ENCODE data around the gene VIT.

VIT gene

DNA sequence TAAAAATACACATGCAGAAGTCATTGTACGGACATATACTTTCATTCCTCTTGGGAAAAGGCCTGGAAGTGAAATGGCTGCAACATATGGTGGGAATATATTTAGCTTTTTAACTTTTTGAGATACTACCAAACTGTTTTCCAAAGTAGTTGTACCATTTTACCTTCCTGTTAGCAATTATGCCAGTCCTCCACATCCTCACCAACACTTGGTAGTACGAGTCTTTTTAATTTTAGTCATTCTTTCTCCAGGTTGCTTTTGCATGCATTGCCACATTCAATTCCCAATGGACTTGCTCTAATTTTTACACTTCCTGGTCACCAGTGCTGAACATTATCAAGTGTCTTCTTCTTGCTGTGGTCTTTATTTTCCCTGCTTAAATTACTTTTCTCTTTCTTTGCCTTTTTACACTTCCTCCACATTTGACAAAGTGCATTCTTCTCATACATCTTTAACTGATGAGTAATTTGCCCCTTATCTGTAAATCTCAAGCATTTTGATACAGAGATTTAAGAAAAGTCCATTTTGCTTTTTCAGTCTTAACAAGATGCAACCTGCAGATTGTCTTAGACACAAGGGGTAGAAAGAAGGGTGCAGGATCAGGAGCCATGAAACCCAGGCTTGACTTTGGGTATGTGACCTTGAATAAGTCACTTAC lies 14.5 kb downstream of the VIT start:
- Histone ChIP-seq H3K36me3 (ENCODE audit: control insufficient read depth in 2 of 2, insufficient read depth in 2 of 2, low read length in 2 of 2) (no peaks in the 10 kb centered on the region), H3K4me3 (ENCODE audit: low read length in 2 of 2) (no peak overlapping the region), H3K27ac (ENCODE audit: low read length) (no peak overlapping the region), H3K27me3 (ENCODE audit: control insufficient read depth in 1 of 2, insufficient read depth in 2 of 2, low read length in 2 of 2) (peaks cover 0 to 2% of the 10 kb centered on the region in 2 donors), H3K9ac (ENCODE audit: low read length in 2 of 2) (no peak overlapping the region), H3K4me1 (ENCODE audit: control insufficient read depth, insufficient read depth, low read length) (peaks cover 3% of the 10 kb centered on the region), H3K9me3 (ENCODE audit: control insufficient read depth in 2 of 2, low read length in 2 of 2) (peaks cover 4 to 7% of the 10 kb centered on the region in 2 donors)

DNA sequence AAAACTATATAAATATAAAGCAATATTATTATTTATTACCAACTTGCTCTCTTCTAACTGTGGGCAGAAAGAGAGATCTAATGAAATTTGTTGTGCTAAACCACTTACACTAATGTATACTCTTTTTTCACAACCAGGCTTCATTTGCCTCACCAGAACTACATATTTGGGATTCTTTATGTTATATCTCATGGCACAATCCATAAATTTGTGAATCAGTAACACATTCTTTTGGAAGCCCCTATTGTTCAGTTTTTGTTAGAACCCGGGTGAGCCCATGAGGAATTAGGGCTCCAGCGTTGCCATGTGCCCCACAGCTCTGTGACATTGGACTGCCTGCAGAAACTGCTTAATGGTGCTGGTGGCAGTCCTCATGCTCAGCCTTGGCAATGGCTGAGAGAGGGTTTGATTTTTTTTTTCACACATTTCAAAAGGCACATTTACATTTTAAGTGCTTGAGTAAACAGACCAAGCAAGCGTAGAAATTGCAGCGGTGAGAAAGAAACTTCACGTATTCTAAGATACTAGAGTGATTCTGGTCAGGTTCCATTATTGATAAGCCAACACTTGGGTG lies 15.3 kb downstream of the VIT start:
- H3K27ac ChIP-seq (ENCODE audit: low read length): no peak overlapping the region
- H3K9me3 ChIP-seq (ENCODE audit: control insufficient read depth in 2 of 2, low read length in 2 of 2): peaks cover 4 to 7% of the 10 kb centered on the region in 2 donors
- peaks cover 3% of the 10 kb centered on the region for H3K4me1 ChIP-seq (ENCODE audit: control insufficient read depth, insufficient read depth, low read length)
- no peak overlapping the region for H3K9ac ChIP-seq (ENCODE audit: low read length in 2 of 2)
- H3K36me3 ChIP-seq (ENCODE audit: control insufficient read depth in 2 of 2, insufficient read depth in 2 of 2, low read length in 2 of 2): no peaks in the 10 kb centered on the region
- peaks cover 0 to 2% of the 10 kb centered on the region in 2 donors for H3K27me3 ChIP-seq (ENCODE audit: control insufficient read depth in 1 of 2, insufficient read depth in 2 of 2, low read length in 2 of 2)
- no peak overlapping the region for H3K4me3 ChIP-seq (ENCODE audit: low read length in 2 of 2)

DNA sequence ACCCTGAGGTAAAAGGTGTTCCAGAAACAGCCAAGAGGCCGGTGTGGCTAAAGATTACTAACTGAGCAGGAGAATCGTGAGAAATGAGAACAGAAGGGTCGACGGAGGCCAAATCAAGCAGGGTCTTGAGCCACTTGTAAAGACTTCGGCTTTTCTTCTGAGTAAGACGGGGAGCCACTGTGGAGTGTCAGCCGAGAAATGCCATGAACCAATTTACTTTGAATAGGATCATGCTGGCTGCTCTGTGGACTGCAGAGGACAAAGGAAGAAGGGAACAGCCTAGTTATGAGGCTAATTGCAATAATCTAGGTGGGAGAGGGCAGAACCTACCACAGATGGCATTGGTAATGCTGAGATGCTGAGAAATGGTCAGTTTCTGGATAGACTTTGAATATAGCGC lies 16.8 kb downstream of the VIT start:
- no peaks in the 10 kb centered on the region for H3K4me1 ChIP-seq (ENCODE audit: control insufficient read depth, insufficient read depth, low read length)
- no peaks in the 10 kb centered on the region for H3K36me3 ChIP-seq (ENCODE audit: control insufficient read depth in 2 of 2, insufficient read depth in 2 of 2, low read length in 2 of 2)
- H3K4me3 ChIP-seq (ENCODE audit: low read length in 2 of 2): no peak overlapping the region
- peaks cover 0 to 2% of the 10 kb centered on the region in 2 donors for H3K27me3 ChIP-seq (ENCODE audit: control insufficient read depth in 1 of 2, insufficient read depth in 2 of 2, low read length in 2 of 2)
- H3K9me3 ChIP-seq (ENCODE audit: control insufficient read depth in 2 of 2, low read length in 2 of 2): peaks cover 4 to 7% of the 10 kb centered on the region in 2 donors
- no peak overlapping the region for H3K9ac ChIP-seq (ENCODE audit: low read length in 2 of 2)
- H3K27ac ChIP-seq (ENCODE audit: low read length): no peak overlapping the region

DNA sequence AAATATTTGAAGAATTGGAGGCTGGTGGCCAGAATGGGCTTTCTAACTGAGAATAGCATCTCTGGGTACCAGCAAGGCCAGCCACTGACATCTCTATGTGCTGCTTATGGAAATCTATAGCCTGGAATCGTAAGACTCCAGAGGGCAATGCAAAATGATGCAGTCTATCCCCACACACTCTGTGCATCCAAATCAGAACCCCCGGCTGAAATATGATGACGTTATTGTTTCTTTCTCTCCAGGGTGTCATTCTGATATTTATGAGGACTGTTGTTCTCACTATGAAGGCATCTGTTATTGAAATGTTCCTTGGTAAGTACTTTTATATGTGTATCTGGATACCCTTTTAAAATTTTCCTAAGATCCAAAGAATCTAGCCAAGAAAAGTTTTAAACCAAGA lies 19.6 kb downstream of the VIT start:
- H3K4me1 ChIP-seq (ENCODE audit: control insufficient read depth, insufficient read depth, low read length): no peaks in the 10 kb centered on the region
- H3K27ac ChIP-seq (ENCODE audit: low read length): no peak overlapping the region
- H3K9ac ChIP-seq (ENCODE audit: low read length in 2 of 2): no peak overlapping the region
- H3K9me3 ChIP-seq (ENCODE audit: control insufficient read depth in 2 of 2, low read length in 2 of 2): peaks cover under 1 to 4% of the 10 kb centered on the region in 2 donors
- H3K4me3 ChIP-seq (ENCODE audit: low read length in 2 of 2): no peak overlapping the region
- no peaks in the 10 kb centered on the region for H3K36me3 ChIP-seq (ENCODE audit: control insufficient read depth in 2 of 2, insufficient read depth in 2 of 2, low read length in 2 of 2)
- no peaks in the 10 kb centered on the region for H3K27me3 ChIP-seq (ENCODE audit: control insufficient read depth in 1 of 2, insufficient read depth in 2 of 2, low read length in 2 of 2)

DNA sequence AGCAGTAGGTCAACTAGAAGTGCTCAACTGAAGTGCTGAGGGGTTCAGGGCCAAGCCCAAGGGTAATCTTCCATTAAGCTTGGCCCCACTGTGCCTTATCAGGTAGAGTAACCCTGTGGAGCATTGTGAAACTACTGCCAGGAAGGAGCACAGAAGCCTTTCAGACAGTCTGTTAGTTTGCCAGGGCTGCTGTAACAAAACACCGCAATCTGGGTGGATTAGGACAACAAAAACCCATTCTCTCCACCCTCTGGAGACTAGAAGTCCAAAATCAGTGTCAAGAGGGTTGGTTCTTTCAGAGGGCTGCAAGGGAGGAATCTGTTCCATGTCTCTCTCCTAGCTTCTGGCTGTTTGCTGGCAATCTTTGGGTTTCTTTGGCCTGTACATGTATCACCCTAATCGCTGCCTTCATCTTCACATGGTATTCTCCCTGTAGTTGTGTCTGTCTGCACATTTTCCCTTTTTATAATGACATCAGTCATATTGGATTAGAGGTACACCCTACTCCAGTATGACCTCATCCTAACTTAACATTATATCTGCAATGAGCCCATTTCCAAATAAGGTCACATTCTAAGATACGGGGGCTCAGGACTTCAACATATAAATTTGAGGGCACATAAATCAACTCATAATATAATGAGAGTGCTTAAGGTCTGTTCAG lies 21.2 kb downstream of the VIT start:
- no peaks in the 10 kb centered on the region for H3K27me3 ChIP-seq (ENCODE audit: control insufficient read depth in 1 of 2, insufficient read depth in 2 of 2, low read length in 2 of 2)
- no peaks in the 10 kb centered on the region for H3K4me1 ChIP-seq (ENCODE audit: control insufficient read depth, insufficient read depth, low read length)
- no peaks in the 10 kb centered on the region for H3K36me3 ChIP-seq (ENCODE audit: control insufficient read depth in 2 of 2, insufficient read depth in 2 of 2, low read length in 2 of 2)
- no peak overlapping the region for H3K4me3 ChIP-seq (ENCODE audit: low read length in 2 of 2)
- H3K27ac ChIP-seq (ENCODE audit: low read length): no peak overlapping the region
- no peak overlapping the region for H3K9ac ChIP-seq (ENCODE audit: low read length in 2 of 2)
- peaks cover 0 to 4% of the 10 kb centered on the region in 2 donors for H3K9me3 ChIP-seq (ENCODE audit: control insufficient read depth in 2 of 2, low read length in 2 of 2)

DNA sequence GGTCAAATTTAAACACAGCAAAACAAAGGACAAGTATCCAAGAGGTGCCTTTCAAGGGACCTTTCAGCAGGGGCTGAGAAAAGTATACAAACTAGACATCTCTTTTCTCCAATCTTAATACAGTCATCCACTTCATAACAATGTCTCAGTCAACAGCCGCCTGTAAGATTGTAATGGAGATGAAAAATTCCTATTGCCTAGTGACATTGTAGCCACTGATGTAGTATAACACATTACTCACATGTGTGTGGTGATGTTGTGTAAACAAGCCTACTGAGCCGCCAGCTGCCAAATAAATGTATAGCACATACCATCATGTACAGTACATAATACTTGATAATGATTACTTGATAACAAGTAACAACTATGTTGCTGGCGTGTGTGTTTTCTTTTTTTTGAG lies 31.0 kb downstream of the VIT start:
- Histone ChIP-seq H3K9me3 (ENCODE audit: control insufficient read depth in 2 of 2, low read length in 2 of 2) (peaks cover 3 to 4% of the 10 kb centered on the region in 2 donors), H3K27me3 (ENCODE audit: control insufficient read depth in 1 of 2, insufficient read depth in 2 of 2, low read length in 2 of 2) (no peaks in the 10 kb centered on the region), H3K9ac (ENCODE audit: low read length in 2 of 2) (no peak overlapping the region), H3K4me1 (ENCODE audit: control insufficient read depth, insufficient read depth, low read length) (no peaks in the 10 kb centered on the region), H3K4me3 (ENCODE audit: low read length in 2 of 2) (no peak overlapping the region), H3K36me3 (ENCODE audit: control insufficient read depth in 2 of 2, insufficient read depth in 2 of 2, low read length in 2 of 2) (no peaks in the 10 kb centered on the region), H3K27ac (ENCODE audit: low read length) (no peak overlapping the region)

DNA sequence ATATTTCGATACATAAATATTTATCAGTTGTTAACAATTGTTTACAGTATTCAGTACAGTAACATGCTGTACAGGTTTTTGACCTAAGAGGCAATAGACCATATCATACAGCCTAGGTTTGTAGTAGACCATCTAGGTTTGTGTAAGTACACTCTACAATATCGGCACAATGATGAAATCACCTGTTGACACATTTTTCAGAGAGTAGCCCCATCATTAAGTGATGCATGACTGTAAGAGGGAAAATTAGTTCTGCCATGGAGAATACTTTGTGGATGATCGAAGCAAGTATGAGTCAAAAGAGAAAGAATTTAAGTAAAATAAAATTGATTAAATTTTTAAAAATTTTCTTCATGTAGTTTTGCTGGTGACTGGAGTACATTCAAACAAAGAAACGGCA lies 32.6 kb downstream of the VIT start:
- Histone ChIP-seq H3K4me1 (ENCODE audit: control insufficient read depth, insufficient read depth, low read length) (no peaks in the 10 kb centered on the region), H3K4me3 (ENCODE audit: low read length in 2 of 2) (no peak overlapping the region), H3K27ac (ENCODE audit: low read length) (no peak overlapping the region), H3K36me3 (ENCODE audit: control insufficient read depth in 2 of 2, insufficient read depth in 2 of 2, low read length in 2 of 2) (no peaks in the 10 kb centered on the region), H3K27me3 (ENCODE audit: control insufficient read depth in 1 of 2, insufficient read depth in 2 of 2, low read length in 2 of 2) (no peaks in the 10 kb centered on the region), H3K9ac (ENCODE audit: low read length in 2 of 2) (no peak overlapping the region), H3K9me3 (ENCODE audit: control insufficient read depth in 2 of 2, low read length in 2 of 2) (peaks cover 3 to 4% of the 10 kb centered on the region in 2 donors)

DNA sequence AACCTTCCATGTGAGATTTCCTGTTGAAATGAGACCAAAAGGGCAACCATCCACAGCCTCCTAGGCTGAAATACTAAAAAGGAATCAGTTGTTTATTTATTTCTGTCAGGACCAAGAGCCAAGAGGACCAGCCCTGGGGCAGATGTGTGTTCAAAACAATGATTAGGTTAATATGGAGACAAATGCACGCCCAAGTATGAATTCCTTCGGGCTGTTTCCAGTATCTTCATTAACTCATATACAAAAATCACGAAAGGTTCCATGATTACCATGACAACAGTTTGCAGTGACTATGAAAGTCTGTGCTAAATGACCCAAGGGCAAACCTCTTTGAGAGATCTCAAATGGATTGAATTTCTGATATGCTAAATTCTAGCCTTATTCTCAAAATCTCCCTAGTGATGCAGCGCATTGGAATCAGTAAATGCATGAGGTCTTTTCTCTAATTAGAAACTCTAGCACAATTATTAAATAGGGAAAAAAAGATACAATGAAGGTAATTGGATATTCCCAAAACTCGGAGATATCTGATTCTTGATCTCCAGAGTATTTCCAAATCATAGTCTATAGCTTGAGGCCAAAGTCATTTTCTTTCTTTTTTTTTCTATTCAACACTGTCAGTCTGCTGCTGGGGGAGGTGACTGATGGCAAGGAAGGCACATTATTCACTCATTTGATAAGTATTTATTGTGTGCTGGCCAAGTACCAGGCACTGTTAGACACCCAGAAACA lies 35.6 kb downstream of the VIT start:
- Histone ChIP-seq H3K4me1 (ENCODE audit: control insufficient read depth, insufficient read depth, low read length) (no peaks in the 10 kb centered on the region), H3K9ac (ENCODE audit: low read length in 2 of 2) (no peak overlapping the region), H3K27ac (ENCODE audit: low read length) (no peak overlapping the region), H3K36me3 (ENCODE audit: control insufficient read depth in 2 of 2, insufficient read depth in 2 of 2, low read length in 2 of 2) (no peaks in the 10 kb centered on the region), H3K4me3 (ENCODE audit: low read length in 2 of 2) (no peak overlapping the region), H3K9me3 (ENCODE audit: control insufficient read depth in 2 of 2, low read length in 2 of 2) (peaks cover 0 to 4% of the 10 kb centered on the region in 2 donors), H3K27me3 (ENCODE audit: control insufficient read depth in 1 of 2, insufficient read depth in 2 of 2, low read length in 2 of 2) (no peaks in the 10 kb centered on the region)

DNA sequence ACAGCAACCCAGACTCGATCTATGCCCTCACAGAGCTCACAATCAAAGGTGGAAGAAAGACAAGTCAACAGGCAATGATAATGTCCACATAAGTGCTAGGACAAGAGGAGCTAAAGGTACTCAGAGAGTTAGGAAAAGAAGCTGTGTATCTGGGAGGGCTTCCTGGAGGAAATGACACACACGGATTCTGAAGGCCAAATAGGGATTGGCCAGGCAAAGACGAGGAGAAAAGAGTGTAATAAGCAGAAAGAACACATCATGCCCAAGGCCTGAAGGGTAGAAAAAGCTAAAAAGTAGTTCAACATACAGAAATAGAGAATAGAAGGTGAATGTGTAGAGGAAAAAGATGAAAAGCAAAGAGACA lies 36.1 kb downstream of the VIT start:
- Histone ChIP-seq H3K9me3 (ENCODE audit: control insufficient read depth in 2 of 2, low read length in 2 of 2) (peaks cover 0 to 4% of the 10 kb centered on the region in 2 donors), H3K36me3 (ENCODE audit: control insufficient read depth in 2 of 2, insufficient read depth in 2 of 2, low read length in 2 of 2) (no peaks in the 10 kb centered on the region), H3K9ac (ENCODE audit: low read length in 2 of 2) (no peak overlapping the region), H3K4me1 (ENCODE audit: control insufficient read depth, insufficient read depth, low read length) (no peaks in the 10 kb centered on the region), H3K4me3 (ENCODE audit: low read length in 2 of 2) (no peak overlapping the region), H3K27ac (ENCODE audit: low read length) (no peak overlapping the region), H3K27me3 (ENCODE audit: control insufficient read depth in 1 of 2, insufficient read depth in 2 of 2, low read length in 2 of 2) (no peaks in the 10 kb centered on the region)

DNA sequence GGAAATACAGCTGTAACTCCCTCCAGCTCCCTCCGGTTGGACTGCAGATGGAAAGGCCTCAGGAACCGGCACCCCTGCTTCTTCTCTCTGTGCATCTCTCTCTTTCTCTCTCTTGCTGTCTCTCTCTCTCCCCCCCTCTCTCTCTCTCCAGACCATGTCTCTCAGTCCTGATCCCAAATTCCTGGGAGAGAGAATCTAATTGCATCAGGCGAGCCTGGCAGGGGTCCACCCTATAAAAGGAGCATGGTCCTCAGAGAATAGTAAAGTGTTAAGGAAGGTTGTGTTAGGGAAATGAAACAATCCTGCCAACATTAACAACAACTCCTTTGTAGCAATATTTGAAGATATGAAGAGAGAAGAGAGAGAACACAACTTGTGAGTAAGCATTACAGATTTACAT lies 36.7 kb downstream of the VIT start:
- H3K9ac ChIP-seq (ENCODE audit: low read length in 2 of 2): no peak overlapping the region
- H3K4me3 ChIP-seq (ENCODE audit: low read length in 2 of 2): no peak overlapping the region
- H3K36me3 ChIP-seq (ENCODE audit: control insufficient read depth in 2 of 2, insufficient read depth in 2 of 2, low read length in 2 of 2): no peaks in the 10 kb centered on the region
- peaks cover 0 to 4% of the 10 kb centered on the region in 2 donors for H3K9me3 ChIP-seq (ENCODE audit: control insufficient read depth in 2 of 2, low read length in 2 of 2)
- no peak overlapping the region for H3K27ac ChIP-seq (ENCODE audit: low read length)
- H3K27me3 ChIP-seq (ENCODE audit: control insufficient read depth in 1 of 2, insufficient read depth in 2 of 2, low read length in 2 of 2): no peaks in the 10 kb centered on the region
- no peaks in the 10 kb centered on the region for H3K4me1 ChIP-seq (ENCODE audit: control insufficient read depth, insufficient read depth, low read length)

Data from stomach smooth muscle (tissue), 2 donors.